ENCODE measurements around the gene PCYOX1L. TPM values are rescaled to one million over a fixed set of nuclear protein-coding genes. Genes with fewer than 3 reads are reported as not detected.

Gene PCYOX1L
- total and polyA plus RNA-seq, 2 of the 8 experiments (the other 6 are each of a cell fraction or from before 2014, with no cell fraction given), result 6.8 to 17.2 TPM

DNA sequence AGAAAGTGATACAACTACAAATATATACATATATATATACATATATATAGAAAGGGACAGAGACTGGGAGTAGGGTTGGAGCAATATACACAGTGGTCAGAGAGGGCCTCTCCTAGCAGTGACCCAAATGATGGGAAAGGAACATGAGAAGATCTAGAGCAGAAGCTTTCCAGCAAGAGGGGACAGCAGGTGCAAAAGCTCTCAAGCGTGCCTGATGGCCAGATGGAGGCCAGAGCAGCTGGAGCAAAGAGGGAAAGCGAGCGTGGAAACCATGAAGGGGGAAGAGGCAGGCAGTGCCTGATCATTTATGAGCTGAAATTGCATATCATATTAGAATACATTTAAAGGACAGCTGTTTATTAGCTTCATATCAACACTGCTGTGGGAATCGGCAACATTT lies 20.1 kb upstream of the PCYOX1L start:
- Histone ChIP-seq H3K9me3 (ENCODE audit: insufficient read depth in 2 of 2, low read depth in 1 of 2, low read length in 1 of 2) (no peaks in the 10 kb centered on the region), H3K56ac (replicated peaks; ENCODE audit: insufficient read length, low read depth, low read length) (no peak overlapping the region), H3K27ac (ENCODE audit: low read depth, low read length) (no peak overlapping the region), H2BK5ac (ENCODE audit: low read depth, low read length) (no peak overlapping the region), H3K27me3 (replicated peaks in 1 of 4; ENCODE audit: control insufficient read depth in 3 of 4, extremely low read depth in 1 of 4, insufficient read depth in 3 of 4, low read length in 3 of 4) (no peaks in the 10 kb centered on the region), H2BK12ac (ENCODE audit: low read depth, low read length) (no peak overlapping the region), H2BK20ac (ENCODE audit: low read length) (no peak overlapping the region), H3K36me3 (ENCODE audit: control insufficient read depth in 2 of 4, insufficient read depth in 4 of 4, low read length in 3 of 4) (no peaks in the 10 kb centered on the region), H4K91ac (replicated peaks; ENCODE audit: insufficient read length, low read length) (no peak overlapping the region), H2AFZ (ENCODE audit: low read length) (no peak overlapping the region), H2AK5ac (ENCODE audit: low read depth, low read length) (no peak overlapping the region), H3K14ac (ENCODE audit: insufficient read length) (no peak overlapping the region), H4K5ac (ENCODE audit: insufficient read length, low read depth, low read length) (no peak overlapping the region), H3K23ac (ENCODE audit: insufficient read length) (no peak overlapping the region), H3K23me2 (ENCODE audit: low read depth, low read length) (no peaks in the 10 kb centered on the region), H3K18ac (ENCODE audit: extremely low read depth, low read length) (no peak overlapping the region), H2BK15ac (ENCODE audit: low read length) (no peak overlapping the region), H4K8ac (ENCODE audit: extremely low read depth, insufficient read depth, low read length) (no peak overlapping the region), H3K79me1 (ENCODE audit: low read depth, low read length) (no peaks in the 10 kb centered on the region), H3K4me3 (ENCODE audit: extremely low read depth in 1 of 4, insufficient read depth in 2 of 4, low read depth in 3 of 4, low read length in 4 of 4) (no peak overlapping the region), H3K4ac (replicated peaks; ENCODE audit: insufficient read length, low read depth, low read length) (no peak overlapping the region), H3K4me1 (replicated peaks in 1 of 4; ENCODE audit: control insufficient read depth in 3 of 4, insufficient read depth in 4 of 4, low read length in 3 of 4) (no peaks in the 10 kb centered on the region), H3K4me2 (ENCODE audit: insufficient read depth in 1 of 2, low read depth in 2 of 2, low read length in 2 of 2) (no peak overlapping the region), H4K20me1 (replicated peaks in 1 of 2; ENCODE audit: control insufficient read depth in 1 of 2, insufficient read depth in 2 of 2, low read length in 2 of 2) (no peaks in the 10 kb centered on the region), H2BK120ac (replicated peaks; ENCODE audit: low read depth, low read length) (no peak overlapping the region), H3K9ac (replicated peaks in 1 of 4; ENCODE audit: extremely low read depth in 1 of 4, low read depth in 3 of 4, low read length in 3 of 4) (no peak overlapping the region), H3K79me2 (ENCODE audit: control insufficient read depth in 1 of 2, insufficient read depth in 2 of 2, low read length in 2 of 2) (no peaks in the 10 kb centered on the region)
- ChIA-PET CTCF (ENCODE audit: partially characterized antibody) (interaction anchor here (0.9 to 5.5 kb wide), 3 partner anchors 17 to 496 kb away, joined by 3 to 18 read pairs (median 6); no protein-coding TSS in a partner anchor), POLR2A (ENCODE audit: partially characterized antibody) (no interaction called here)
- FAIRE-seq, result no peak
- 83% methylated on average over 4 of the region's 4 CpGs; no CpG with 5 or more reads in 1 of the 2 experiments for WGBS, 2 experiments (ENCODE audit: extremely low coverage in 1 of 2, insufficient coverage in 1 of 2, insufficient read length in 1 of 2, insufficient replicate concordance in 2 of 2, low coverage in 1 of 2, low lambda C conversion rate in 2 of 2, missing lambda C conversion rate in 1 of 2)
- DNase-seq (ENCODE audit: low read depth in 1 of 2, low spot score in 2 of 2), result no peak
- TF ChIP-seq CHD1 (IDR thresholded peaks at IDR 0.05; ENCODE audit: low read depth, low read length) (no peak), SIN3A (conservative IDR thresholded peaks at IDR 0.05 in 1 of 2, IDR thresholded peaks at IDR 0.05 in 1 of 2; ENCODE audit: low read depth in 1 of 2, low read length in 2 of 2) (no peak), NANOG (IDR thresholded peaks at IDR 0.05; ENCODE audit: insufficient read depth, low read depth, low read length, poor library complexity, severe bottlenecking) (no peak), CBX8 (IDR thresholded peaks at IDR 0.05; ENCODE audit: borderline replicate concordance, low read depth, low read length) (no peak), ZNF274 (IDR thresholded peaks at IDR 0.05; ENCODE audit: borderline replicate concordance, extremely low read depth, low read length) (no peak), JUND (IDR thresholded peaks at IDR 0.05; ENCODE audit: low read length) (no peak), TCF12 (IDR thresholded peaks at IDR 0.05; ENCODE audit: low read depth, low read length) (no peak), POLR2A (IDR thresholded peaks at IDR 0.05; ENCODE audit: control extremely low read depth in 1 of 2, low read depth in 2 of 2, low read length in 2 of 2) (no peak), EZH2 (IDR thresholded peaks at IDR 0.05; ENCODE audit: low read depth, low read length, severe bottlenecking) (no peak), EGR1 (IDR thresholded peaks at IDR 0.05; ENCODE audit: borderline replicate concordance, low read depth, low read length) (no peak), HDAC2 (IDR thresholded peaks at IDR 0.05; ENCODE audit: borderline replicate concordance in 1 of 2, low read depth in 2 of 2, low read length in 2 of 2) (no peak)
- TF ChIP-seq, protein P1, sequence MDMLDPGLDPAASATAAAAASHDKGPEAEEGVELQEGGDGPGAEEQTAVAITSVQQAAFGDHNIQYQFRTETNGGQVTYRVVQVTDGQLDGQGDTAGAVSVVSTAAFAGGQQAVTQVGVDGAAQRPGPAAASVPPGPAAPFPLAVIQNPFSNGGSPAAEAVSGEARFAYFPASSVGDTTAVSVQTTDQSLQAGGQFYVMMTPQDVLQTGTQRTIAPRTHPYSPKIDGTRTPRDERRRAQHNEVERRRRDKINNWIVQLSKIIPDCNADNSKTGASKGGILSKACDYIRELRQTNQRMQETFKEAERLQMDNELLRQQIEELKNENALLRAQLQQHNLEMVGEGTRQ (IDR thresholded peaks at IDR 0.05; ENCODE audit: low read length), result no peak
